Hepatocyte (in vitro differentiated cells): ENCODE results near the gene PGM3. TPM values are rescaled to one million over a fixed set of nuclear protein-coding genes. Genes with fewer than 3 reads are reported as not detected.
"Not testable (repeated sequence)": the region's sequence is repeated elsewhere in the genome, so short reads cannot be mapped to it uniquely, and the experiment has no call there.

Source experiments
- DNase-seq: peaks from one replicate; pipeline ENCODE4 v3.0.0-alpha.2; 2016; ENCODE audit warnings: low spot score
- H2AFZ ChIP-seq: fragments of 200-600 bp; sonication (generic); 2 replicates; pipeline ENCODE4 v1.6.0; 2016; ENCODE audit warnings: antibody characterized with exemption, mild to moderate bottlenecking
- H3K27ac ChIP-seq: fragments of 200-600 bp; sonication (generic); 2 replicates; pipeline ENCODE4 v1.5.1; 2016; ENCODE audit warnings: mild to moderate bottlenecking
- H3K27me3 ChIP-seq: fragments of 200-600 bp; sonication (generic); 2 replicates; pipeline ENCODE4 v1.6.1; 2016
- H3K36me3 ChIP-seq: fragments of 200-600 bp; sonication (generic); replicated peaks from 2 replicates; pipeline ENCODE4 v1.5.1; 2016; ENCODE audit warnings: low read depth; ENCODE audit not compliant: insufficient read depth
- H3K4me1 ChIP-seq: fragments of 200-600 bp; sonication (generic); 2 replicates; pipeline ENCODE4 v1.5.1; 2016; ENCODE audit warnings: mild to moderate bottlenecking, moderate library complexity; ENCODE audit not compliant: insufficient read depth
- H3K4me2 ChIP-seq: fragments of 200-600 bp; sonication (generic); 2 replicates; pipeline ENCODE4 v1.6.0; 2016
- H3K4me3 ChIP-seq: fragments of 200-600 bp; sonication (generic); 2 replicates; pipeline ENCODE4 v1.5.1; 2016; ENCODE audit warnings: mild to moderate bottlenecking
- H3K79me2 ChIP-seq: fragments of 200-600 bp; sonication (generic); 2 replicates; pipeline ENCODE4 v1.6.0; 2017; ENCODE audit warnings: mild to moderate bottlenecking
- H3K9me2 ChIP-seq: fragments of 200-600 bp; sonication (generic); replicated peaks from 2 replicates; pipeline ENCODE4 v1.6.0; 2017; ENCODE audit warnings: mild to moderate bottlenecking; ENCODE audit not compliant: insufficient read depth
- H3K9me3 ChIP-seq: fragments of 200-600 bp; sonication (generic); 2 replicates; pipeline ENCODE4 v1.5.1; 2016; ENCODE audit warnings: low read depth, mild to moderate bottlenecking
- H4K20me1 ChIP-seq: fragments of 200-600 bp; sonication (generic); 2 replicates; pipeline ENCODE4 v1.6.0; 2016; ENCODE audit warnings: mild to moderate bottlenecking; ENCODE audit not compliant: insufficient read depth, poor library complexity, severe bottlenecking
- EZH2 ChIP-seq: fragments of 200-600 bp; sonication (generic); IDR thresholded peaks from 2 replicates; pipeline ENCODE4 v1.6.1; 2016; ENCODE audit warnings: antibody characterized with exemption, mild to moderate bottlenecking, borderline replicate concordance
- EZH2phosphoT487 ChIP-seq: fragments of 200-600 bp; sonication (generic); IDR thresholded peaks from one replicate; pipeline ENCODE4 v1.6.1; 2018; ENCODE audit warnings: antibody characterized with exemption, mild to moderate bottlenecking, low read depth, moderate library complexity; ENCODE audit not compliant: unreplicated experiment, severe bottlenecking
- WGBS: methylation state at CpG from one replicate; pipeline ENCODE4 v1.1.6; 2016; ENCODE audit warnings: low lambda C conversion rate; ENCODE audit errors: missing lambda C conversion rate; 5-methylcytosine and 5-hydroxymethylcytosine counted together
- polyA plus RNA-seq: library from polyadenylated mRNA; unstranded; fragments of >200 nt; fragmentation: Nextera tagmentation; extraction: Ambion mirVana; gene quantifications from 2 replicates; pipeline ENCODE4 v1.2.1, GENCODE V29; 2016
- total RNA-seq: library from RNA; depleted of rRNA; stranded (reverse); fragments of >200 nt; gene quantifications from 2 replicates; pipeline ENCODE4 v1.2.3, GENCODE V29; 2014
- TF ChIP-seq, protein P1 (sequence below): fragments of 200-600 bp; sonication (generic); IDR thresholded peaks from 2 replicates; pipeline ENCODE4 v1.5.1; 2016; ENCODE audit warnings: antibody characterized with exemption, mild to moderate bottlenecking; ENCODE audit not compliant: poor library complexity

Gene PGM3
- total and polyA plus RNA-seq, 2 experiments from 2014 or later: 94.9 to 106 TPM

DNA sequence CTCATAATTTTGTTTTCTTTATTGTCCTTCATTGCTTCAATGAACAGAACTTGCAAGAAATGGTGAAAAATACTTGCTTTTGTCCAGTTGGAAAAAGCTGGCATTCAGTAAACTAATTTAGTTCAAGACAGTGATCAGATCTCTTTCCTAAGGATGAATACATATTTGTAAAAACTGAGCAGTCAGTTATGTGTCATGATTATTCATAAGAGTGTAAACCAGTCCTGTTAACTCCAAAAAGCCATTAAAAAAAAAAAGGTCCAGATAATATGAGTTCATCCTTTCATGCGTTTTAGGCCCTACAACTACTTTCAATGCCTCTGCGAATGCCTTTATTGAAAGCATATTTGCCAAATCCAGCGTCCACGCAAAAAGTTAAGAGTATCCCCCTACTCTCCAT is 609 bp downstream of the PGM3 start:
- peak overlapping the region; percentile 97 for H2AFZ ChIP-seq
- peak overlapping the region; percentile 98 for H3K4me2 ChIP-seq
- peaks cover 14% of the 10 kb centered on the region for H4K20me1 ChIP-seq
- peak overlapping the region; percentile 97 for H3K27ac ChIP-seq
- DNase-seq: no peak
- peaks cover 58% of the 10 kb centered on the region for H3K79me2 ChIP-seq
- peak overlapping the region; percentile 89 for H3K4me3 ChIP-seq
- 0% methylated on average over 4 of the region's 4 CpGs for WGBS
- no peak for TF ChIP-seq EZH2
- no peak for TF ChIP-seq EZH2phosphoT487
- TF ChIP-seq, protein P1, sequence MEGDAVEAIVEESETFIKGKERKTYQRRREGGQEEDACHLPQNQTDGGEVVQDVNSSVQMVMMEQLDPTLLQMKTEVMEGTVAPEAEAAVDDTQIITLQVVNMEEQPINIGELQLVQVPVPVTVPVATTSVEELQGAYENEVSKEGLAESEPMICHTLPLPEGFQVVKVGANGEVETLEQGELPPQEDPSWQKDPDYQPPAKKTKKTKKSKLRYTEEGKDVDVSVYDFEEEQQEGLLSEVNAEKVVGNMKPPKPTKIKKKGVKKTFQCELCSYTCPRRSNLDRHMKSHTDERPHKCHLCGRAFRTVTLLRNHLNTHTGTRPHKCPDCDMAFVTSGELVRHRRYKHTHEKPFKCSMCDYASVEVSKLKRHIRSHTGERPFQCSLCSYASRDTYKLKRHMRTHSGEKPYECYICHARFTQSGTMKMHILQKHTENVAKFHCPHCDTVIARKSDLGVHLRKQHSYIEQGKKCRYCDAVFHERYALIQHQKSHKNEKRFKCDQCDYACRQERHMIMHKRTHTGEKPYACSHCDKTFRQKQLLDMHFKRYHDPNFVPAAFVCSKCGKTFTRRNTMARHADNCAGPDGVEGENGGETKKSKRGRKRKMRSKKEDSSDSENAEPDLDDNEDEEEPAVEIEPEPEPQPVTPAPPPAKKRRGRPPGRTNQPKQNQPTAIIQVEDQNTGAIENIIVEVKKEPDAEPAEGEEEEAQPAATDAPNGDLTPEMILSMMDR: no peak
- no peaks in the 10 kb centered on the region for H3K36me3 ChIP-seq
- no peaks in the 10 kb centered on the region for H3K9me3 ChIP-seq
- no peaks in the 10 kb centered on the region for H3K27me3 ChIP-seq
- H3K4me1 ChIP-seq: peaks cover 23% of the 10 kb centered on the region
- H3K9me2 ChIP-seq: no peaks in the 10 kb centered on the region

DNA sequence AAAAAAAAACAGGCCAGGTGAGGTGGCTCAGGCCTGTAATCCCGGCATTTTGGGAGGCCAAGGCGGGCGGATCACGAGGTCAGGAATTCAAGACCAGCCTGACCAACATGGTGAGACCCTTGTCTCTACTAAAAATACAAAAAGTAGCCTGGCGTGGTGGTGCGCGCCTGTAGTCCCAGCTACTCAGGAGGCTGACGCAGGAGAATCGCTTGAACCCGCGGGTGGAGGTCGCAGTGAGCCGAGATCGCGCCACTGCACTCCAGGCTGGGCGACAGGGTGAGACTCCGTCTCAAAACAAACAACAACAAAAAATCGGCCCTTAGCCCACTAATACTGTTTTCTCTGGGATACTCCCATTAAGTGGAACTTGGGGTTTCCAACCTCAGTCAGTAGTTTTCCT is 1.1 kb downstream of the PGM3 start:
- H3K4me1 ChIP-seq: peaks cover 23% of the 10 kb centered on the region
- H3K79me2 ChIP-seq: peaks cover 63% of the 10 kb centered on the region
- not testable (repeated sequence) for H3K9me3 ChIP-seq, H3K9me2 ChIP-seq, H3K27me3 ChIP-seq, H3K36me3 ChIP-seq, H2AFZ ChIP-seq, DNase-seq
- H3K4me3 ChIP-seq: peak overlapping the region; percentile 89
- H3K27ac ChIP-seq: peak overlapping the region; percentile 97
- H3K4me2 ChIP-seq: peak overlapping the region; percentile 98
- peaks cover 18% of the 10 kb centered on the region for H4K20me1 ChIP-seq
- WGBS: 89% methylated on average over 18 of the region's 18 CpGs

DNA sequence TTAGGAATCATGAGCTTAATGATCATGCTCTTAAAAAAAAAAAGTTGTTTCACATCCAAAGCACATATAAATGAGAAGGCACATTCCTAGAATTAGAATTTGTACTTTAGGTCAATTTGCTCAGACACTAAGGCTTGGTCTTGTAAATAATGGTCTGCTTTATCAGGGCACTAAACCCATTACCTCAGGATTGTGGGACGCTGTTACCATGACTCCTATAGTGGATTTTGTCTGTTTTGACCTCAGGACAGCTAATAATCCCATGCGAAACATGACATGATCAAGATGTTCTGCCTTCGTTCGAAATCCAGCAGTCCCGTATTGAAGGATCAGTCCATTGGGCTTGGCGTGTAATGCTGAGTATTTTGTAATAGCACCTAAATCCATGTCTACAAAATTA is 2.4 kb downstream of the PGM3 start:
- H3K9me2 ChIP-seq: no peaks in the 10 kb centered on the region
- no peaks in the 10 kb centered on the region for H3K36me3 ChIP-seq
- no peak overlapping the region for H2AFZ ChIP-seq
- H3K4me1 ChIP-seq: peaks cover 23% of the 10 kb centered on the region
- no peak overlapping the region for H3K4me3 ChIP-seq
- 49% methylated on average over 6 of the region's 6 CpGs for WGBS
- H3K9me3 ChIP-seq: no peaks in the 10 kb centered on the region
- TF ChIP-seq EZH2phosphoT487: no peak
- no peak for TF ChIP-seq EZH2
- TF ChIP-seq, protein P1: no peak
- peak overlapping the region; percentile 79 for H3K27ac ChIP-seq
- DNase-seq: peak; percentile 54
- peaks cover 73% of the 10 kb centered on the region for H3K79me2 ChIP-seq
- peaks cover 18% of the 10 kb centered on the region for H4K20me1 ChIP-seq
- no peaks in the 10 kb centered on the region for H3K27me3 ChIP-seq
- H3K4me2 ChIP-seq: peak overlapping the region; percentile 98

DNA sequence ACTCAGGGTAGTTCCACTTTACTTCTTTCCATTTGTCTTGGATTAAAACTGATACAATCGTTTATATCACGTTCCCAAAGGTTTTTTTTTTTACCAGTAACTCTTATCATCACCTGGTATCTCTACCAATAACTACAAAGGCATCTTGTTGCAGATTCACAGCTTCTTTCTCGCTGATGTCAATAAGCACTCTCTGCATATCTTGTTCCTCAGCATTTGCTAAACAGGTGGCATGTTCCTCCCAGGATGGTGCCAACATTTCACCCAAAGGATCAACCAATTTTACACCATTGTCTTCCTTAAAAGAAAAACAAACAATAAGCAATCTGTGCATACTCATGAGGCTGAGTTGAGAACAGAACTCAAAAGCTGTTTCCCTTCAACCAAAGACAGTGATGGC is 4.6 kb downstream of the PGM3 start:
- H3K79me2 ChIP-seq: peaks cover 78% of the 10 kb centered on the region
- TF ChIP-seq, protein P1: no peak
- TF ChIP-seq EZH2phosphoT487 (no peak), EZH2 (no peak)

More for the DNA sequence above, 4.6 kb downstream of the PGM3 start:
- H3K27me3 ChIP-seq: no peaks in the 10 kb centered on the region
- H3K4me3 ChIP-seq: no peak overlapping the region
- no peak overlapping the region for H3K27ac ChIP-seq
- H2AFZ ChIP-seq: no peak overlapping the region
- H3K9me3 ChIP-seq: no peaks in the 10 kb centered on the region
- no peak overlapping the region for H3K4me2 ChIP-seq
- peaks cover 14% of the 10 kb centered on the region for H3K4me1 ChIP-seq
- peaks cover 18% of the 10 kb centered on the region for H4K20me1 ChIP-seq
- 83% methylated on average over 3 of the region's 3 CpGs for WGBS
- H3K36me3 ChIP-seq: no peaks in the 10 kb centered on the region
- DNase-seq: no peak
- no peaks in the 10 kb centered on the region for H3K9me2 ChIP-seq
